ENCODE data around the gene DOK6.

- TF ChIP-seq, protein P1, sequence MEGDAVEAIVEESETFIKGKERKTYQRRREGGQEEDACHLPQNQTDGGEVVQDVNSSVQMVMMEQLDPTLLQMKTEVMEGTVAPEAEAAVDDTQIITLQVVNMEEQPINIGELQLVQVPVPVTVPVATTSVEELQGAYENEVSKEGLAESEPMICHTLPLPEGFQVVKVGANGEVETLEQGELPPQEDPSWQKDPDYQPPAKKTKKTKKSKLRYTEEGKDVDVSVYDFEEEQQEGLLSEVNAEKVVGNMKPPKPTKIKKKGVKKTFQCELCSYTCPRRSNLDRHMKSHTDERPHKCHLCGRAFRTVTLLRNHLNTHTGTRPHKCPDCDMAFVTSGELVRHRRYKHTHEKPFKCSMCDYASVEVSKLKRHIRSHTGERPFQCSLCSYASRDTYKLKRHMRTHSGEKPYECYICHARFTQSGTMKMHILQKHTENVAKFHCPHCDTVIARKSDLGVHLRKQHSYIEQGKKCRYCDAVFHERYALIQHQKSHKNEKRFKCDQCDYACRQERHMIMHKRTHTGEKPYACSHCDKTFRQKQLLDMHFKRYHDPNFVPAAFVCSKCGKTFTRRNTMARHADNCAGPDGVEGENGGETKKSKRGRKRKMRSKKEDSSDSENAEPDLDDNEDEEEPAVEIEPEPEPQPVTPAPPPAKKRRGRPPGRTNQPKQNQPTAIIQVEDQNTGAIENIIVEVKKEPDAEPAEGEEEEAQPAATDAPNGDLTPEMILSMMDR (IDR thresholded peaks at IDR 0.05) = no peak
- TF ChIP-seq POLR2A (IDR thresholded peaks at IDR 0.05) = no peak
- no peak for TF ChIP-seq POLR2AphosphoS5 (IDR thresholded peaks at IDR 0.05)
Observed at GRCh38 chr18:69588301-69588700, 187.6 kb downstream of the DOK6 start.
